Uterus (tissue), 4 donors: Measurements from ENCODE around the gene SMARCA5. TPM values are rescaled to one million over a fixed set of nuclear protein-coding genes. Genes with fewer than 3 reads are reported as not detected.

ENCODE experiments used
- DNase-seq, 2 donors: peaks; one replicate each; pipeline ENCODE4 v3.0.0-alpha.2; 2019 to 2020
- H3K27ac ChIP-seq, 2 donors: fragments of 200-600 bp; sonication (generic); 1 replicate in 1 of 2; 2 replicates in 1 of 2; pipeline ENCODE4 v1.5.1; 2016 to 2018
- H3K27me3 ChIP-seq, 2 donors: fragments of 200-600 bp; sonication (generic); one replicate each; pipeline ENCODE4 v1.5.1; 2018 to 2019; ENCODE audit warnings: control low read depth in 1 of 2
- H3K36me3 ChIP-seq, 2 donors: fragments of 200-600 bp; sonication (generic); one replicate each; pipeline ENCODE4 v1.5.1; 2019; ENCODE audit warnings: control low read depth in 1 of 2
- H3K4me1 ChIP-seq, 2 donors: fragments of 200-600 bp; sonication (generic); one replicate each; pipeline ENCODE4 v1.5.1; 2018 to 2019; ENCODE audit warnings: control low read depth in 1 of 2
- H3K4me3 ChIP-seq, 2 donors: fragments of 200-600 bp; sonication (generic); 1 replicate in 1 of 2; 2 replicates in 1 of 2; pipeline ENCODE4 v1.5.1; 2018 to 2019; ENCODE audit warnings: mild to moderate bottlenecking in 1 of 2
- H3K9me3 ChIP-seq, 2 donors: fragments of 200-600 bp; sonication (generic); one replicate each; pipeline ENCODE4 v1.5.1; 2019; ENCODE audit warnings: control low read depth in 1 of 2
- POLR2A ChIP-seq, 2 donors: fragments of 450-650 bp; IDR thresholded peaks; one replicate each; pipeline ENCODE4 v1.6.1; 2016; ENCODE audit warnings: antibody characterized with exemption in 2 of 2, mild to moderate bottlenecking in 1 of 2, moderate library complexity in 1 of 2
- intact Hi-C: fragments of 100-400 bp; cut with DNase I; formaldehyde crosslinking; loops from one replicate; pipeline ENCODE4 v1.15.1; 2023; ENCODE audit warnings: low total_unique reads
- total RNA-seq, 4 donors: library from RNA; depleted of rRNA in 3 of 4; stranded (reverse); fragments of >200 nt in 3 of 4; gene quantifications; one replicate each; pipeline versions ENCODE4 v1.1.0 to v1.2.4, GENCODE V29; 2014 to 2023
- TF ChIP-seq, protein P1 (sequence below), 4 experiments: fragments of 200-600 bp in 2 of 4; fragments of 450-650 bp in 2 of 4; sonication (generic) in 2 of 4; IDR thresholded peaks; one replicate each; pipeline ENCODE4 v1.5.1; 2016 to 2019; ENCODE audit warnings: antibody characterized with exemption in 4 of 4, mild to moderate bottlenecking in 2 of 4, moderate library complexity in 1 of 4
- donor health status: DM: yes; HTN: yes; CAD: no.

The SMARCA5 gene
- total RNA-seq, 4 donors from 2014 or later, result 25.6 to 87.1 (median 63.9) TPM

- H3K36me3 ChIP-seq, result no peaks in the 10 kb centered on the region
- no peaks in the 10 kb centered on the region for H3K4me1 ChIP-seq
- no peaks in the 10 kb centered on the region for H3K27me3 ChIP-seq
- intact Hi-C loops, result no loop called here
- peaks cover 0 to 2% of the 10 kb centered on the region in 2 donors for H3K9me3 ChIP-seq
- H3K4me3 ChIP-seq, result no peak overlapping the region
- no peak for TF ChIP-seq POLR2A (IDR thresholded peaks at IDR 0.05)
- TF ChIP-seq, protein P1, sequence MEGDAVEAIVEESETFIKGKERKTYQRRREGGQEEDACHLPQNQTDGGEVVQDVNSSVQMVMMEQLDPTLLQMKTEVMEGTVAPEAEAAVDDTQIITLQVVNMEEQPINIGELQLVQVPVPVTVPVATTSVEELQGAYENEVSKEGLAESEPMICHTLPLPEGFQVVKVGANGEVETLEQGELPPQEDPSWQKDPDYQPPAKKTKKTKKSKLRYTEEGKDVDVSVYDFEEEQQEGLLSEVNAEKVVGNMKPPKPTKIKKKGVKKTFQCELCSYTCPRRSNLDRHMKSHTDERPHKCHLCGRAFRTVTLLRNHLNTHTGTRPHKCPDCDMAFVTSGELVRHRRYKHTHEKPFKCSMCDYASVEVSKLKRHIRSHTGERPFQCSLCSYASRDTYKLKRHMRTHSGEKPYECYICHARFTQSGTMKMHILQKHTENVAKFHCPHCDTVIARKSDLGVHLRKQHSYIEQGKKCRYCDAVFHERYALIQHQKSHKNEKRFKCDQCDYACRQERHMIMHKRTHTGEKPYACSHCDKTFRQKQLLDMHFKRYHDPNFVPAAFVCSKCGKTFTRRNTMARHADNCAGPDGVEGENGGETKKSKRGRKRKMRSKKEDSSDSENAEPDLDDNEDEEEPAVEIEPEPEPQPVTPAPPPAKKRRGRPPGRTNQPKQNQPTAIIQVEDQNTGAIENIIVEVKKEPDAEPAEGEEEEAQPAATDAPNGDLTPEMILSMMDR (IDR thresholded peaks at IDR 0.05), result no peak
- H3K27ac ChIP-seq, result no peak overlapping the region
- no peak for DNase-seq
Observed at GRCh38 chr4:143586080-143586479, 72.6 kb downstream of the SMARCA5 start.

DNA sequence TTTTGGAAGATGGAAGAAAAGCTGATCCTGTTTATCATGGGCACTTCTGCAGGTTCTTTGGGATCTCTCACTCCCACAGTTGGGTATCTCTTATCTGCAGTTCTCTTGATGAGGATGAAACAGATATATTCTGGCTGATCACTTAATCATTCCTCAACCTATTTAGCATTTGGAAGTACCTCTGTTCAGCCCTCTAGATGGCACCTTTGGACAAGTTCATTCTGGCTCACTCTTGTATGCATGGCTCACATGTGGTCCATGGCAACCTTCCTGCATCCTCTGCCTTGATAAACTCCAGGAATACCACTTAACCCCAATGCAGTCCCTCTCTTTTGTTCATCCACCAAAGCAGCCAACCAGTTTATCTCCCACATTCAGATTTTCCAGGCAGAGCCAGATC, 74.2 kb downstream of the SMARCA5 start:
- no peak for TF ChIP-seq POLR2A (IDR thresholded peaks at IDR 0.05)
- TF ChIP-seq, protein P1 (IDR thresholded peaks at IDR 0.05), result no peak
- no peaks in the 10 kb centered on the region for H3K9me3 ChIP-seq
- H3K36me3 ChIP-seq, result no peaks in the 10 kb centered on the region
- no peak for DNase-seq
- no peak overlapping the region for H3K4me3 ChIP-seq
- no peak overlapping the region for H3K27ac ChIP-seq
- H3K27me3 ChIP-seq, result no peaks in the 10 kb centered on the region
- no peaks in the 10 kb centered on the region for H3K4me1 ChIP-seq
- intact Hi-C loops, result no loop called here

GRCh38 chr4:143597276-143597675, 83.8 kb downstream of the SMARCA5 start:
- Histone ChIP-seq H3K36me3 (no peaks in the 10 kb centered on the region), H3K4me1 (no peaks in the 10 kb centered on the region), H3K27me3 (no peaks in the 10 kb centered on the region), H3K9me3 (no peaks in the 10 kb centered on the region), H3K27ac (no peak overlapping the region), H3K4me3 (no peak overlapping the region)
- no peak for TF ChIP-seq POLR2A (IDR thresholded peaks at IDR 0.05)
- TF ChIP-seq, protein P1 (IDR thresholded peaks at IDR 0.05), result no peak
- intact Hi-C loops, result no loop called here
- DNase-seq, result no peak

- H3K27me3 ChIP-seq, result no peaks in the 10 kb centered on the region
- H3K27ac ChIP-seq, result no peak overlapping the region
- H3K4me3 ChIP-seq, result no peak overlapping the region
- no peaks in the 10 kb centered on the region for H3K4me1 ChIP-seq
- intact Hi-C loops, result no loop called here
- H3K9me3 ChIP-seq, result no peaks in the 10 kb centered on the region
- TF ChIP-seq POLR2A (IDR thresholded peaks at IDR 0.05), result no peak
- TF ChIP-seq, protein P1 (IDR thresholded peaks at IDR 0.05), result no peak
- DNase-seq, result no peak
- no peaks in the 10 kb centered on the region for H3K36me3 ChIP-seq
Observed at GRCh38 chr4:143598816-143599215, 85.3 kb downstream of the SMARCA5 start.

GRCh38 chr4:143599827-143600226, 86.3 kb downstream of the SMARCA5 start:
- no peak overlapping the region for H3K4me3 ChIP-seq
- DNase-seq, result no peak
- no peak for TF ChIP-seq POLR2A (IDR thresholded peaks at IDR 0.05)
- TF ChIP-seq, protein P1 (IDR thresholded peaks at IDR 0.05), result no peak
- no peak overlapping the region for H3K27ac ChIP-seq
- H3K9me3 ChIP-seq, result no peaks in the 10 kb centered on the region
- no peaks in the 10 kb centered on the region for H3K36me3 ChIP-seq
- intact Hi-C loops, result no loop called here
- H3K27me3 ChIP-seq, result no peaks in the 10 kb centered on the region
- H3K4me1 ChIP-seq, result no peaks in the 10 kb centered on the region
